K562 (cell line): ENCODE measurements around the gene TRIM47. TPM values are rescaled to one million over a fixed set of nuclear protein-coding genes. Genes with fewer than 3 reads are reported as not detected.

Source experiments
- ATAC-seq: fragments of 200-7000 bp; cut with Tn5 transposase; 3 replicates; pipeline ENCODE4 v1.9.1; 2020; ENCODE audit warnings: moderate library complexity
- BruUV-seq: library from RNA; stranded (reverse); fragments of 400-500 nt; replicated peaks from 2 replicates; lab custom pipeline; 2021; lab: Mats Ljungman, UMichigan
- CTCF ChIA-PET: fragments of 300-600 bp; formaldehyde crosslinking; extraction: SDS; loops from one replicate; lab custom pipeline; 2021; ENCODE audit warnings: low intra/inter-chr PET ratio; lab: Yijun Ruan, JAX
- POLR2A ChIA-PET: fragments of 300-600, 350-650 bp; sonication (Branson Sonifier 250); formaldehyde crosslinking; extraction: SDS; loops from one replicate; lab custom pipeline; 2021; ENCODE audit warnings: antibody characterized with exemption, inconsistent platforms; lab: Yijun Ruan, JAX
- DNase-seq, 4 experiments: peaks; one replicate each; pipeline versions ENCODE4 v3.0.0 to v3.0.0-alpha.2; 2011 to 2018; ENCODE audit warnings: low spot score in 3 of 4, mixed read lengths in 3 of 4; ENCODE audit errors: extremely low read depth in 1 of 4
- FAIRE-seq: peaks from 2 replicates; lab custom pipeline; 2011; peaks lifted over from hg19 to GRCh38; lab: Jason Lieb, UNC
- H2AFZ ChIP-seq: 2 replicates; pipeline ENCODE4 v1.6.0; 2011; ENCODE audit warnings: low read depth, low read length, control low read depth, inconsistent platforms
- H3K27ac ChIP-seq: fragments of 200-600 bp; 3 replicates; pipeline ENCODE4 v1.8.0; 2011; ENCODE audit warnings: low read depth, mild to moderate bottlenecking, control low read depth, inconsistent platforms, low read length, moderate library complexity, mixed read lengths; ENCODE audit errors: extremely low read depth
- H3K27me3 ChIP-seq, 2 experiments: fragments of 300-600 bp in 1 of 2; 2 replicates in 1 of 2; 3 replicates in 1 of 2; pipeline versions ENCODE4 v1.6.0 to v1.8.0; 2011; ENCODE audit warnings: inconsistent platforms in 2 of 2, low read length in 2 of 2, mild to moderate bottlenecking in 1 of 2, mixed read lengths in 1 of 2, moderate library complexity in 1 of 2; ENCODE audit not compliant: control insufficient read depth in 2 of 2, insufficient read depth in 2 of 2
- H3K36me3 ChIP-seq: fragments of 300-600 bp; 3 replicates; pipeline ENCODE4 v1.8.0; 2011; ENCODE audit warnings: mild to moderate bottlenecking, low read length, inconsistent platforms; ENCODE audit not compliant: control insufficient read depth, insufficient read depth
- H3K4me1 ChIP-seq, 2 experiments: fragments of 200-600 bp in 1 of 2; replicated peaks in 1 of 2; 2 replicates in 1 of 2; 3 replicates in 1 of 2; pipeline versions ENCODE4 v1.5.1 to v1.8.0; 2011; ENCODE audit warnings: inconsistent platforms in 2 of 2, low read length in 2 of 2, mild to moderate bottlenecking in 1 of 2, mixed read lengths in 1 of 2, moderate library complexity in 1 of 2; ENCODE audit not compliant: control insufficient read depth in 2 of 2, insufficient read depth in 2 of 2
- H3K4me2 ChIP-seq: 2 replicates; pipeline ENCODE4 v1.6.1; 2011; ENCODE audit warnings: low read length, control low read depth, inconsistent platforms, mixed read lengths; ENCODE audit not compliant: insufficient read depth
- H3K4me3 ChIP-seq: fragments of 200-600 bp; sonication (generic), shearing (Covaris generic); 2 replicates; pipeline ENCODE4 v1.5.1; 2016; ENCODE audit warnings: control low read depth, inconsistent platforms
- H3K79me2 ChIP-seq: fragments of 200-600 bp; 3 replicates; pipeline ENCODE4 v1.8.0; 2011; ENCODE audit warnings: low read length, inconsistent platforms; ENCODE audit not compliant: control insufficient read depth, insufficient read depth
- H3K9ac ChIP-seq, 2 experiments: 2 replicates each; pipeline versions ENCODE4 v1.6.0 to v1.6.1; 2011; ENCODE audit warnings: low read depth in 2 of 2, low read length in 2 of 2, control low read depth in 1 of 2, inconsistent platforms in 1 of 2, mild to moderate bottlenecking in 1 of 2, mixed read lengths in 1 of 2; ENCODE audit not compliant: insufficient read depth in 1 of 2
- H3K9me1 ChIP-seq: one replicate; pipeline ENCODE4 v1.6.0; 2011; ENCODE audit warnings: inconsistent platforms, mild to moderate bottlenecking, low read length, moderate library complexity; ENCODE audit not compliant: control insufficient read depth, insufficient read depth
- H3K9me3 ChIP-seq: replicated peaks from 2 replicates; pipeline ENCODE4 v1.5.1; 2011; ENCODE audit warnings: low read depth, low read length, inconsistent platforms; ENCODE audit not compliant: control insufficient read depth, insufficient read depth
- H4K20me1 ChIP-seq: replicated peaks from 2 replicates; pipeline ENCODE4 v1.6.1; 2011; ENCODE audit warnings: low read length, inconsistent platforms, mixed read lengths; ENCODE audit not compliant: control insufficient read depth, insufficient read depth
- HEY1 ChIP-seq: fragments of 250-450 bp; sonication (Bioruptor Pico); IDR thresholded peaks from 2 replicates; pipeline ENCODE4 v1.5.0; 2020; ENCODE audit warnings: mild to moderate bottlenecking, moderate library complexity, borderline replicate concordance
- HNRNPH1 ChIP-seq: fragments of 200-400 bp; formaldehyde crosslinking; optimal IDR thresholded peaks from 2 replicates; pipeline ENCODE3; 2017; ENCODE audit warnings: low read depth, mild to moderate bottlenecking, low read length, moderate library complexity
- NR2C2 ChIP-seq, 2 experiments: fragments of 200-800 bp in 1 of 2; sonication (Bioruptor generic) in 1 of 2; sonication (generic) in 1 of 2; formaldehyde crosslinking in 1 of 2; IDR thresholded peaks; 2 replicates each; pipeline versions ENCODE4 v1.6.1 to v1.8.0; 2016 to 2022; ENCODE audit warnings: mild to moderate bottlenecking in 1 of 2, missing compliant biosample characterization in 1 of 2, missing genetic modification characterization in 1 of 2, missing genetic modification reagents in 1 of 2
- PRMT5 ChIP-seq: sonication (generic); formaldehyde crosslinking; IDR thresholded peaks from 2 replicates; pipeline ENCODE4 v1.5.0; 2020; ENCODE audit warnings: missing genetic modification reagents
- TAF15 ChIP-seq: fragments of 200-400 bp; formaldehyde crosslinking; IDR thresholded peaks from 2 replicates; pipeline ENCODE4 v1.6.1; 2017; ENCODE audit warnings: mild to moderate bottlenecking, low read depth, low read length, moderate library complexity
- WGBS: fragments of 100-300 bp; shearing (Covaris generic); methylation state at CpG from one replicate; pipeline ENCODE4 v1.1.6; 2016; ENCODE audit warnings: low coverage, mixed read lengths; ENCODE audit not compliant: insufficient coverage; ENCODE audit errors: missing lambda C conversion rate; 5-methylcytosine and 5-hydroxymethylcytosine counted together
- in situ Hi-C: fragments of 300-500 bp; cut with MboI; formaldehyde crosslinking; loops from 4 replicates; pipeline ENCODE4 v1.15.0; 2018; ENCODE audit warnings: inconsistent platforms, mixed read lengths
- intact Hi-C: fragments of 100-400 bp; cut with micrococcal nuclease; formaldehyde crosslinking; loops from 2 replicates; pipeline ENCODE4 v1.14.2; 2022
- polyA plus RNA-seq, 8 experiments: library from polyadenylated mRNA; depleted of rRNA in 4 of 8; stranded (reverse) in 5 of 8; unstranded in 3 of 8; fragments of >200 nt; fragmentation: Nextera tagmentation in 2 of 8; fragmentation: Illumina TruSeq in 1 of 8; extraction: Ambion mirVana in 2 of 8; extraction: Trizol in 1 of 8; gene quantifications; 2 replicates each; pipeline versions ENCODE4 v1.2.1 to v1.2.3, GENCODE V29; 2011 to 2014; ENCODE audit warnings: inconsistent platforms in 1 of 8, missing spikeins in 1 of 8
- total RNA-seq, 7 experiments: library from RNA; depleted of rRNA in 6 of 7; stranded (reverse); fragments of >200 nt in 6 of 7; fragmentation: Illumina TruSeq in 2 of 7; extraction: Trizol in 2 of 7; gene quantifications; 2 replicates each; pipeline versions ENCODE4 v1.2.1 to v1.2.3, GENCODE V29; 2011 to 2021; ENCODE audit warnings: low replicate concordance in 1 of 7
- TF ChIP-seq, protein P1 (sequence below): fragments of 250-450 bp; sonication (Bioruptor Pico); IDR thresholded peaks from 2 replicates; pipeline ENCODE4 v1.4.0; 2020

TRIM47 gene
- total and polyA plus RNA-seq, 9 of the 15 experiments (the other 6 are each of a cell fraction or from before 2014, with no cell fraction given), result 0.56 to 6.1 (median 3.2) TPM

DNA sequence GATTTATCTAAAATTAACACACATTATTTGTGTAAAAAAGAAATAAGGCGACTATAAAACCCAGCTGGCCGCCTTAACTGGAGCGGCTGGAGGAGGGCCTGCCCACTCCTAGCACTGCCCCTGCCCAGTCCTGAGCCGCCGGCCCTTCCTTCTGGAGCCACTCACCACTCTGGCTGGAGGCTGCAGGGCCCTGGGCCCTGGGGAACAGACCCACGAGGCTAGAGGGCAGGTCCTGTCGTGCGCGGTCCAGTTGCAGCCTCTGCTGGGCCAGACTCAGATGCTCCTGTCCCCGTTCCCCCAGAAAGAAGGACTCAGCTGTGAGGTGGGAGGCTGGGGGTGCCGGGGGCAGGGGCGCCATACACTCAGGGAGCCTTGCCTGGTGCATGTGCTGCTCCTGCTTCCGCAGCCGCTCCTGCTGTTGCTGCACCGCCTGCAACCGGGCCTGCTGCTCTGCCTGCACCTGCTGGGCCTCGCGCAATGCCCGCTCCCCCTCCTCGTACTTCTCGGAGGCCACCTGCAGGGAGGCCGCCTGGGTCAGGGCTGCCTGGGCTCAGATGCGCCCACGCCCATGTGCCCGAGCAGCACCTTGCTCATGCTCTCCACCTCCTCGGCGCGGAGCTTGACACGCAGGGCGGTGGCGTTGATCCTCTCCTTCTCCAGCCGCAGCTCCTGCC, 35.3 kb upstream of the TRIM47 start:
- WGBS, result 87% methylated on average over 26 of the region's 32 CpGs
- Histone ChIP-seq H2AFZ (no peak overlapping the region), H3K9me1 (no peaks in the 10 kb centered on the region), H3K79me2 (no peaks in the 10 kb centered on the region), H3K9ac (peak overlapping the region in 1 of 2 experiments; percentile 26; a peak in 1 of 4 replicates), H3K27ac (no peak overlapping the region), H3K4me2 (no peak overlapping the region), H4K20me1 (no peaks in the 10 kb centered on the region), H3K4me1 (peaks cover 0 to 45% of the 10 kb centered on the region in 2 experiments; a peak in 2 of 5 replicates), H3K9me3 (no peaks in the 10 kb centered on the region), H3K27me3 (no peaks in the 10 kb centered on the region), H3K36me3 (peaks cover 6% of the 10 kb centered on the region; the same call in 1 of the 3 replicates), H3K4me3 (no peak overlapping the region)
- in situ Hi-C loops, result loop anchor here (5.0 kb wide), 1 partner anchor 379 kb away; no protein-coding TSS in a partner anchor
- DNase-seq (no peak), ATAC-seq (no peak), FAIRE-seq (no peak)
- intact Hi-C loops, result no loop called here
- BruUV-seq, result no TSS peak
- TF ChIP-seq PRMT5, result no peak
- TF ChIP-seq TAF15, result no peak
- TF ChIP-seq HNRNPH1, result no peak
- TF ChIP-seq HEY1 (CRISPR knock-in tag), result no peak
- no peak for TF ChIP-seq NR2C2 (CRISPR knock-in tag; IDR thresholded peaks at IDR 0.05)
- TF ChIP-seq NR2C2 (tag; IDR thresholded peaks at IDR 0.05), result no peak
- TF ChIP-seq, protein P1, sequence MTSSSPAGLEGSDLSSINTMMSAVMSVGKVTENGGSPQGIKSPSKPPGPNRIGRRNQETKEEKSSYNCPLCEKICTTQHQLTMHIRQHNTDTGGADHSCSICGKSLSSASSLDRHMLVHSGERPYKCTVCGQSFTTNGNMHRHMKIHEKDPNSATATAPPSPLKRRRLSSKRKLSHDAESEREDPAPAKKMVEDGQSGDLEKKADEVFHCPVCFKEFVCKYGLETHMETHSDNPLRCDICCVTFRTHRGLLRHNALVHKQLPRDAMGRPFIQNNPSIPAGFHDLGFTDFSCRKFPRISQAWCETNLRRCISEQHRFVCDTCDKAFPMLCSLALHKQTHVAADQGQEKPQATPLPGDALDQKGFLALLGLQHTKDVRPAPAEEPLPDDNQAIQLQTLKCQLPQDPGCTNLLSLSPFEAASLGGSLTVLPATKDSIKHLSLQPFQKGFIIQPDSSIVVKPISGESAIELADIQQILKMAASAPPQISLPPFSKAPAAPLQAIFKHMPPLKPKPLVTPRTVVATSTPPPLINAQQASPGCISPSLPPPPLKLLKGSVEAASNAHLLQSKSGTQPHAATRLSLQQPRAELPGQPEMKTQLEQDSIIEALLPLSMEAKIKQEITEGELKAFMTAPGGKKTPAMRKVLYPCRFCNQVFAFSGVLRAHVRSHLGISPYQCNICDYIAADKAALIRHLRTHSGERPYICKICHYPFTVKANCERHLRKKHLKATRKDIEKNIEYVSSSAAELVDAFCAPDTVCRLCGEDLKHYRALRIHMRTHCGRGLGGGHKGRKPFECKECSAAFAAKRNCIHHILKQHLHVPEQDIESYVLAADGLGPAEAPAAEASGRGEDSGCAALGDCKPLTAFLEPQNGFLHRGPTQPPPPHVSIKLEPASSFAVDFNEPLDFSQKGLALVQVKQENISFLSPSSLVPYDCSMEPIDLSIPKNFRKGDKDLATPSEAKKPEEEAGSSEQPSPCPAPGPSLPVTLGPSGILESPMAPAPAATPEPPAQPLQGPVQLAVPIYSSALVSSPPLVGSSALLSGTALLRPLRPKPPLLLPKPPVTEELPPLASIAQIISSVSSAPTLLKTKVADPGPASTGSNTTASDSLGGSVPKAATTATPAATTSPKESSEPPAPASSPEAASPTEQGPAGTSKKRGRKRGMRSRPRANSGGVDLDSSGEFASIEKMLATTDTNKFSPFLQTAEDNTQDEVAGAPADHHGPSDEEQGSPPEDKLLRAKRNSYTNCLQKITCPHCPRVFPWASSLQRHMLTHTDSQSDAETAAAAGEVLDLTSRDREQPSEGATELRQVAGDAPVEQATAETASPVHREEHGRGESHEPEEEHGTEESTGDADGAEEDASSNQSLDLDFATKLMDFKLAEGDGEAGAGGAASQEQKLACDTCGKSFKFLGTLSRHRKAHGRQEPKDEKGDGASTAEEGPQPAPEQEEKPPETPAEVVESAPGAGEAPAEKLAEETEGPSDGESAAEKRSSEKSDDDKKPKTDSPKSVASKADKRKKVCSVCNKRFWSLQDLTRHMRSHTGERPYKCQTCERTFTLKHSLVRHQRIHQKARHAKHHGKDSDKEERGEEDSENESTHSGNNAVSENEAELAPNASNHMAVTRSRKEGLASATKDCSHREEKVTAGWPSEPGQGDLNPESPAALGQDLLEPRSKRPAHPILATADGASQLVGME, result no peak
- CTCF ChIA-PET, result no interaction called here
- POLR2A ChIA-PET, result interaction anchor here (0.8 kb wide), 1 partner anchor 14 kb away, joined by 5 read pairs; no protein-coding TSS in a partner anchor
